Activated CD4-positive, alpha-beta memory T cell treated with anti-CD3 and anti-CD28 coated beads for 36 hours (primary cell): ENCODE results near the gene C1D. TPM values are rescaled to one million over a fixed set of nuclear protein-coding genes. Genes with fewer than 3 reads are reported as not detected.

Source experiments
- CTCF ChIA-PET: fragments of 350-600 bp; sonication (Branson Sonifier 250); formaldehyde crosslinking; loops from one replicate; lab custom pipeline; 2021; ENCODE audit warnings: antibody characterized with exemption, inconsistent platforms; lab: Charles Lee
- POLR2A ChIA-PET: fragments of 350-600 bp; sonication (Branson Sonifier 250); formaldehyde crosslinking; loops from one replicate; lab custom pipeline; 2021; ENCODE audit warnings: antibody characterized with exemption; lab: Charles Lee
- DNase-seq: peaks from one replicate; pipeline ENCODE4 v3.0.0-alpha.2; 2020
- H3K27ac Mint-ChIP-seq: one replicate; pipeline ENCODE4 v1.8.0; 2021; ENCODE audit warnings: mixed read lengths
- H3K27me3 Mint-ChIP-seq: one replicate; pipeline ENCODE4 v1.8.0; 2021; ENCODE audit warnings: mixed read lengths
- H3K36me3 Mint-ChIP-seq: one replicate; pipeline ENCODE4 v1.8.0; 2021; ENCODE audit warnings: mixed read lengths
- H3K4me1 Mint-ChIP-seq: one replicate; pipeline ENCODE4 v1.8.0; 2021; ENCODE audit warnings: low read depth, mixed read lengths
- H3K4me3 Mint-ChIP-seq: one replicate; pipeline ENCODE4 v1.8.0; 2021; ENCODE audit warnings: mild to moderate bottlenecking, mixed read lengths
- H3K9me3 Mint-ChIP-seq: one replicate; pipeline ENCODE4 v1.8.0; 2021; ENCODE audit warnings: mixed read lengths
- intact Hi-C: fragments of 100-400 bp; cut with micrococcal nuclease; formaldehyde crosslinking; loops from one replicate; pipeline ENCODE4 v1.15.1; 2023
- total RNA-seq, 2 experiments: library from RNA; stranded (reverse); gene quantifications; one replicate each; pipeline ENCODE4 v1.2.3, GENCODE V29; 2021

C1D gene
- total RNA-seq, 2 experiments from 2014 or later = 20.8 to 23.1 TPM

GRCh38 chr2:68050353-68050752 lies 12.5 kb downstream of the C1D start:
- ChIA-PET CTCF (no interaction called here), POLR2A (no interaction called here)
- H3K9me3 Mint-ChIP-seq = no peaks in the 10 kb centered on the region
- peaks cover 39% of the 10 kb centered on the region for H3K4me1 Mint-ChIP-seq
- H3K27ac Mint-ChIP-seq = no peak overlapping the region
- DNase-seq = no peak
- intact Hi-C loops = no loop called here
- peaks cover 2% of the 10 kb centered on the region for H3K36me3 Mint-ChIP-seq
- H3K4me3 Mint-ChIP-seq = no peak overlapping the region
- no peaks in the 10 kb centered on the region for H3K27me3 Mint-ChIP-seq

GRCh38 chr2:68046642-68047240 lies 16.1 kb downstream of the C1D start:
- Mint-ChIP-seq H3K4me3 (no peak overlapping the region), H3K4me1 (peaks cover 17% of the 10 kb centered on the region), H3K27ac (no peak overlapping the region), H3K27me3 (no peaks in the 10 kb centered on the region), H3K9me3 (no peaks in the 10 kb centered on the region), H3K36me3 (peaks cover 10% of the 10 kb centered on the region)
- intact Hi-C loops = no loop called here
- POLR2A ChIA-PET = no interaction called here
- no peak for DNase-seq
- CTCF ChIA-PET = no interaction called here

DNA sequence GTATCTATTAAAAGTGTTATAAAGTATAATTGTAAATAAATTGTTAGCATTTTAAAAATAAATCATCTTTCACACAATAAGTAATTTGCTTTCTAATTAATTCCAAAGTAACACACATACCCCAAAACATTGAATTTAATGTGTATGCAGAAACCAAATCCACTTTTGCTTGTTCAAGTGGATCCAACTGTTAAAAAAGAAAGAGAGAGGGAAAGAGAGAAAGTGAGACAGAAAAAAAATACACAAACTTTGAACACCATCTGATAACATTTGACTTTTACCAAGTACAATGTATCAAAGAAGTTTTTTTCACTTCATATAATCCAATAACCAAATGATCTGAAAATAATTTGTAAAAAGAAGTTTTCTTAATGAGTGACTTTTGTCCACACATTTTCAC lies 16.6 kb downstream of the C1D start:
- ChIA-PET CTCF (no interaction called here), POLR2A (no interaction called here)
- Mint-ChIP-seq H3K27ac (no peak overlapping the region), H3K9me3 (no peaks in the 10 kb centered on the region), H3K4me3 (no peak overlapping the region), H3K4me1 (peaks cover 13% of the 10 kb centered on the region), H3K27me3 (no peaks in the 10 kb centered on the region), H3K36me3 (peaks cover 9% of the 10 kb centered on the region)
- intact Hi-C loops = no loop called here
- no peak for DNase-seq

GRCh38 chr2:68045342-68045741 lies 17.5 kb downstream of the C1D start:
- Mint-ChIP-seq H3K27ac (no peak overlapping the region), H3K9me3 (no peaks in the 10 kb centered on the region)
- CTCF ChIA-PET = no interaction called here

DNA sequence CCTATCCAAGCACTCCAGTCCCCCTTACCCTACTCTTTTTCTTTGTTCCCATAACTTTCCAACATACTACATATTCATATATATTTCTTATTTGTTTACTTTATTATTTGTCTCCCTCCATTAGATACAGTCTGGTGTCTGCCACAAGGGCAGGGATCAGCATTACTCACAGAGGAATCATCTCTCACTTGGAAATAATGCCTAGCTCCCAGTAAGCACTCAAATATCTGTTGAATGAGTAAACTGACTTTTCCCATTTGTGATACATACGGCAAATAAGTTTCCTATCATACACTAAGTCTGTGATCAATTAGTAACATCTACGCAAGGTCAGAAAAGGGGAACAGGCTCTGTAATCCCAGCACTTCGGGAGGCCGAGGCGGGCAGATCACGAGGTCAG lies 18.7 kb downstream of the C1D start:
- H3K4me1 Mint-ChIP-seq = peaks cover 4% of the 10 kb centered on the region
- H3K27ac Mint-ChIP-seq = no peak overlapping the region
- no peaks in the 10 kb centered on the region for H3K27me3 Mint-ChIP-seq
- CTCF ChIA-PET = no interaction called here
- peaks cover 9% of the 10 kb centered on the region for H3K36me3 Mint-ChIP-seq
- no peak overlapping the region for H3K4me3 Mint-ChIP-seq
- POLR2A ChIA-PET = no interaction called here
- intact Hi-C loops = no loop called here
- no peaks in the 10 kb centered on the region for H3K9me3 Mint-ChIP-seq
- DNase-seq = no peak

More at GRCh38 chr2:68045342-68045741, 17.5 kb downstream of the C1D start:
- POLR2A ChIA-PET = no interaction called here
- peaks cover 9% of the 10 kb centered on the region for H3K36me3 Mint-ChIP-seq
- peaks cover 7% of the 10 kb centered on the region for H3K4me1 Mint-ChIP-seq
- H3K4me3 Mint-ChIP-seq = no peak overlapping the region
- H3K27me3 Mint-ChIP-seq = no peaks in the 10 kb centered on the region
- intact Hi-C loops = no loop called here
- DNase-seq = no peak

GRCh38 chr2:68043695-68044094 lies 19.1 kb downstream of the C1D start:
- Mint-ChIP-seq H3K27ac (no peak overlapping the region), H3K4me3 (no peak overlapping the region), H3K4me1 (peaks cover 2% of the 10 kb centered on the region), H3K9me3 (no peaks in the 10 kb centered on the region), H3K27me3 (no peaks in the 10 kb centered on the region), H3K36me3 (peaks cover 9% of the 10 kb centered on the region)
- DNase-seq = no peak
- CTCF ChIA-PET = no interaction called here
- POLR2A ChIA-PET = no interaction called here
- intact Hi-C loops = no loop called here

DNA sequence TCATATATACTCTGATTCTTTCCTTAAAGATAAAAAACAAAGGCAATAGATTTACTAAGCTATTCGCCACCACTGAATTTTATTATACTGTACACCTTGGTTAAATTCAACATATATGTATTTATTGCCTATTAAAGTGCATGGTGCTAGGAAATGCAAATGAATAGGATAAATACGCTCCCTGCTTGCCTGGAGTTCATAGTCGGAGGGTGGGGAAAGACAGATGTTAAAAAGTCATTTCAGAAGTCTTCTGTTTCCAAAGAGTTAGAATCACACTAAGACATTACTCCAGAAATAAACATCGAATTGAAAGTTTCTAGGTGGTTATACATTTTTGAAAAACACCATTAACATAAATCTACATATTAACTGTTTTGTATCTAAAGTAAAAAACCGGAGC lies 19.8 kb downstream of the C1D start:
- intact Hi-C loops = no loop called here
- POLR2A ChIA-PET = no interaction called here
- CTCF ChIA-PET = no interaction called here

DNA sequence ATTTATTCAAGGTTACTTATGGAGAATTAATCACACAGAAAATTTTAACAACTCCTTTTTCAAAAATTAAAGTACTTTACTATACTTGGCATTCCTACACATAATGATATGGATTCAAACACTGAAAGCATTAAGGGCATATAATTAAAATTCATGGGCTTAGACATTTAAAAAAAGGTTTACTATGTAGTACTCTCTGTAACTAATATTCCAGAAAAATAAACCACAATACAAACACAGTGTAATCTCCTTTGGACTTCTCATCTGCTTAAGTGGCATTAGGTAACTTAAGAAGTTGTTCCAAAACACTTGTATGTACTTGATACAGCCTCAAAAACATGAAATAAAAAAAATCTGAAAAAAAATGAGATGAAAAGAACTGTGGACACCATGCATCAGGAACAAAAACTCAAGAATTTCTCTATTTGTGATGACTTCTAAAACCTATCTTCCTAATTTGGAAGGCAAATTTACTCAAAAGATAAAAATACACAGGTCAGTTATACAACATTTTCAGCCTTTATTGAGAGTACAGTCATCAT lies 21.0 kb downstream of the C1D start:
- DNase-seq = no peak
- Mint-ChIP-seq H3K9me3 (no peaks in the 10 kb centered on the region), H3K4me1 (no peaks in the 10 kb centered on the region), H3K36me3 (peaks cover 9% of the 10 kb centered on the region), H3K4me3 (no peak overlapping the region), H3K27ac (no peak overlapping the region), H3K27me3 (no peaks in the 10 kb centered on the region)
- intact Hi-C loops = no loop called here
- ChIA-PET CTCF (no interaction called here), POLR2A (no interaction called here)

More for the DNA sequence above, 19.8 kb downstream of the C1D start:
- H3K36me3 Mint-ChIP-seq = peaks cover 9% of the 10 kb centered on the region
- DNase-seq = no peak
- no peaks in the 10 kb centered on the region for H3K9me3 Mint-ChIP-seq
- no peak overlapping the region for H3K4me3 Mint-ChIP-seq
- H3K27me3 Mint-ChIP-seq = no peaks in the 10 kb centered on the region
- no peaks in the 10 kb centered on the region for H3K4me1 Mint-ChIP-seq
- no peak overlapping the region for H3K27ac Mint-ChIP-seq

DNA sequence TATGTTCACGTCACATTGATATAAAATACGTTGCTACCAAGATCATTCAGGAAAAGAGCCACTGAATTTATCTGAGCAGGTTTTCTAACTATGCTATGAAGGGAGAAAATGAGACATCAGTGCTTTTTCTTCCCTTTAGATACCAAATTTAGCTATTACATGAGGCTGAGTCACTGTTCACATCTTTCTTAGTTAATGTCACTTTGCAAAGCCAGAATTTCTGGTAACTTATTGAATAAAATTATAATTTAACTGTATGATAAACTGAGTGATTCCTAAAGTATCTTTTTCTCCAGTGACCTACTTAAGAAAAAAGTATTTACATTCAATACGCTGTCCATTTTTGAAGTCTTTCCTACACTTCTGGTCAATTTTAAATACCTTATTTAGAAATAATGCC lies 22.7 kb downstream of the C1D start:
- H3K4me3 Mint-ChIP-seq = no peak overlapping the region
- H3K27ac Mint-ChIP-seq = no peak overlapping the region
- no peaks in the 10 kb centered on the region for H3K4me1 Mint-ChIP-seq
- DNase-seq = no peak
- CTCF ChIA-PET = no interaction called here
- H3K27me3 Mint-ChIP-seq = no peaks in the 10 kb centered on the region
- H3K9me3 Mint-ChIP-seq = no peaks in the 10 kb centered on the region
- intact Hi-C loops = no loop called here
- POLR2A ChIA-PET = no interaction called here
- peaks cover 9% of the 10 kb centered on the region for H3K36me3 Mint-ChIP-seq

- Mint-ChIP-seq H3K4me3 (no peak overlapping the region), H3K4me1 (no peaks in the 10 kb centered on the region), H3K27ac (no peak overlapping the region), H3K36me3 (peaks cover 7% of the 10 kb centered on the region), H3K9me3 (no peaks in the 10 kb centered on the region), H3K27me3 (no peaks in the 10 kb centered on the region)
- CTCF ChIA-PET = no interaction called here
- POLR2A ChIA-PET = no interaction called here
- DNase-seq = no peak
- intact Hi-C loops = no loop called here
Observed at GRCh38 chr2:68039317-68039716, 23.5 kb downstream of the C1D start.

GRCh38 chr2:68032702-68033101 lies 30.1 kb downstream of the C1D start:
- Mint-ChIP-seq H3K4me1 (no peaks in the 10 kb centered on the region), H3K27ac (no peak overlapping the region), H3K36me3 (no peaks in the 10 kb centered on the region), H3K27me3 (no peaks in the 10 kb centered on the region), H3K4me3 (no peak overlapping the region), H3K9me3 (no peaks in the 10 kb centered on the region)
- DNase-seq = no peak
- intact Hi-C loops = loop anchor here (5.0 kb wide), 1 partner anchor 185 kb away; no protein-coding TSS in a partner anchor
- ChIA-PET POLR2A (no interaction called here), CTCF (no interaction called here)

DNA sequence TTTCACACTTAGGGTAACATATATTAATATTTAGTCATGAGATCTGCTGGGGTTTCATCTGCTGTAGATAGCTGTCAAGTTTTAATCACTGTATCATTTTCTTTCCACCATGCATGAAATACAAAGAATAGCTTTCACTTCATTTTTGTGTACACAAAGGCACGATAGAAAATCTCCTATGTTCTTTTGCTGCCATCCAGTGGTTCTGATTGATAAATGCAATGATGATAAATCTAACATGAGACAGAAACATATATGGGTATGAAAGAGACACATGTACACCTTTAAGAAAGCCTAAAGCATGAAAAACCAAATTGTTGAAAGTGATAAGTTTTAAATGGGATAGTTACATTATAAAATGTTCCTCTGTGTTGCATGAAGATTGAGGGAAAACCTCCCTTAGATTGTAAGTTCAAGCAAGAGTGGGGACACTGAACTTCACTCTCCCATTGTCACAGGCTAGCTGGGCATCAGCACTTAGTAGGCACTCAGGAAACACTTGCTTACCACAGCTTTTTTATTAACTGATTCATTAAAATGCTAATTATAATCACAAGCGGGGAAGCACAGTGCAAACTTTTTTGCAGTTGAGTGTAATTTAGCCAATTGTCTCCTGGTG lies 31.2 kb downstream of the C1D start:
- POLR2A ChIA-PET = no interaction called here
- intact Hi-C loops = loop anchor here (5.0 kb wide), 1 partner anchor 184 kb away; no protein-coding TSS in a partner anchor
- no peak overlapping the region for H3K4me3 Mint-ChIP-seq
- no peaks in the 10 kb centered on the region for H3K27me3 Mint-ChIP-seq
- no peaks in the 10 kb centered on the region for H3K9me3 Mint-ChIP-seq
- H3K36me3 Mint-ChIP-seq = no peaks in the 10 kb centered on the region
- no peak for DNase-seq
- H3K27ac Mint-ChIP-seq = no peak overlapping the region
- CTCF ChIA-PET = interaction anchor here (0.6 to 1.6 kb wide), 6 partner anchors 20 to 1608 kb away, joined by 3 to 7 read pairs (median 3); no protein-coding TSS in a partner anchor
- H3K4me1 Mint-ChIP-seq = no peaks in the 10 kb centered on the region
